H1 (cell line): Measurements from ENCODE around the gene ELP5. TPM values are rescaled to one million over a fixed set of nuclear protein-coding genes. Genes with fewer than 3 reads are reported as not detected.

Experiments
- CHD2 ChIP-seq: IDR thresholded peaks from 2 replicates; pipeline ENCODE4 v1.6.1; 2012; ENCODE audit warnings: low read length, improper control_type of control experiment
- HDAC2 ChIP-seq, 2 experiments: fragments of 300-600 bp in 1 of 2; sonication (generic) in 1 of 2; IDR thresholded peaks; 2 replicates each; pipeline ENCODE4 v1.6.1; 2011 to 2012; ENCODE audit warnings: low read depth in 2 of 2, low read length in 2 of 2, mild to moderate bottlenecking in 2 of 2, moderate library complexity in 2 of 2, borderline replicate concordance in 1 of 2, inconsistent platforms in 1 of 2
- polyA plus RNA-seq, 7 experiments: library from polyadenylated mRNA; depleted of rRNA in 3 of 7; stranded (reverse) in 5 of 7; unstranded in 2 of 7; fragments of >200 nt in 5 of 7; fragments of 200-250 nt in 2 of 7; gene quantifications; 1 replicate in 5 of 7; 2 replicates in 1 of 7; 4 replicates in 1 of 7; pipeline versions ENCODE4 v1.2.1 to v1.2.3, GENCODE V29; 2011 to 2013; ENCODE audit warnings: missing spikeins in 2 of 7, mixed read lengths in 2 of 7
- total RNA-seq: library from RNA; stranded (reverse); fragmentation: NEBNext Ultra II Directional; extraction: Animal tissue kit (Norgen Biotek cat#: 25700); gene quantifications from 2 replicates; pipeline ENCODE4 v1.2.1, GENCODE V29; 2021

Gene ELP5
- total and polyA plus RNA-seq, 2 of the 8 experiments (the other 6 are each of a cell fraction or from before 2014, with no cell fraction given) = 75.4 to 107 TPM

DNA sequence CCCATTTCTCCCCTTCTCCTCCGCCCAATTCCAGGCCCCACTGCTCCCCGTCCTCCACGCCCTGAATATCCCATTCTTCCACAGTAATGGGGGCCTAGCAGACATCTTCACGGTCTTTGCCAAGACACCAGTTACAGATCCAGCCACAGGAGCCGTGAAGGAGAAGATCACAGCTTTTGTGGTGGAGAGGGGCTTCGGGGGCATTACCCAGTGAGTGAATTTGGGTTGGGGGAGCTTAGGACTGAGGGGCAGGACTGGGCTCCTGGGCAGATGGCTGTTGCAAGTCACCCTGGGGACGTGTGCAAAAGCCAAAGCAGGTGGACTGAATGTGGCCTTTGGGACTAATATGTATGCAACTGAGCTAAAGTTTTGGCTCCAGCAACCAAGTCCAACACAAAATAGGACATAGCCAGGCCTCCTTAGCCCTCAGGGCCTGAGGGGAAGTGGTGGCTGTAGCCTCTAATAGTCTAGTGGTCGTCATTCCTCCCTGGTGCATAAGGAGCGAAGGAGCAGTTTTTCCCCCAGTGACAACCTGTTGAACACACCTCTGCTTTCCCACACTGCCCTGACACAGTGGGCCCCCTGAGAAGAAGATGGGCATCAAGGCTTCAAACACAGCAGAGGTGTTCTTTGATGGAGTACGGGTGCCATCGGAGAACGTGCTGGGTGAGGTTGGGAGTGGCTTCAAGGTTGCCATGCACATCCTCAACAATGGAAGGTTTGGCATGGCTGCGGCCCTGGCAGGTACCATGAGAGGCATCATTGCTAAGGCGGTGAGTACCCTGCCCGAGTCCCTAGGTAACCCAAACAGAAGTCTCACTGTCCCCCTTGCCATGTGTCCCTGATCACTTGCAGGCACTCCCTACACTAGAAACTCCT, 29.7 kb upstream of the ELP5 start (continued):
- TF ChIP-seq CHD2 (no peak), HDAC2 (IDR thresholded peaks at IDR 0.05; ENCODE audit: borderline replicate concordance in 1 of 2, low read depth in 2 of 2, low read length in 2 of 2) (no peak)
- TF ChIP-seq, all 59 proteins: peak for 2
